SJSA1 (cell line): ENCODE data around the gene GLRX2. TPM values are rescaled to one million over a fixed set of nuclear protein-coding genes. Genes with fewer than 3 reads are reported as not detected.

Experiments
- DNase-seq, 2 experiments: peaks; one replicate each; pipeline ENCODE4 v3.0.0-alpha.2; 2015 to 2020; ENCODE audit warnings: low spot score in 2 of 2, low read depth in 1 of 2
- H3K27ac ChIP-seq: fragments of 250-450 bp; sonication (Bioruptor Pico); 2 replicates; pipeline ENCODE4 v1.5.1; 2020; ENCODE audit warnings: mild to moderate bottlenecking, moderate library complexity
- H3K27me3 ChIP-seq: fragments of 250-450 bp; sonication (Bioruptor Pico); replicated peaks from 2 replicates; pipeline ENCODE4 v1.5.1; 2020; ENCODE audit warnings: mild to moderate bottlenecking, moderate library complexity
- H3K36me3 ChIP-seq: fragments of 250-450 bp; sonication (Bioruptor Pico); 2 replicates; pipeline ENCODE4 v1.5.1; 2020; ENCODE audit warnings: mild to moderate bottlenecking
- H3K4me1 ChIP-seq: fragments of 250-450 bp; sonication (Bioruptor Pico); replicated peaks from 2 replicates; pipeline ENCODE4 v1.6.1; 2021; ENCODE audit warnings: mild to moderate bottlenecking
- H3K4me3 ChIP-seq: fragments of 250-450 bp; sonication (Bioruptor Pico); 2 replicates; pipeline ENCODE4 v1.5.1; 2020; ENCODE audit warnings: mild to moderate bottlenecking
- H3K9me3 ChIP-seq: fragments of 250-450 bp; sonication (Bioruptor Pico); replicated peaks from 2 replicates; pipeline ENCODE4 v1.5.1; 2020; ENCODE audit warnings: mild to moderate bottlenecking
- total RNA-seq: library from RNA; depleted of rRNA; stranded (reverse); fragments of >200 nt; shearing (Covaris generic); gene quantifications from 2 replicates; pipeline ENCODE4 v1.2.3, GENCODE V29; 2014

Gene GLRX2
- total RNA-seq, 1 experiment from 2014 or later = 35.6 TPM

DNA sequence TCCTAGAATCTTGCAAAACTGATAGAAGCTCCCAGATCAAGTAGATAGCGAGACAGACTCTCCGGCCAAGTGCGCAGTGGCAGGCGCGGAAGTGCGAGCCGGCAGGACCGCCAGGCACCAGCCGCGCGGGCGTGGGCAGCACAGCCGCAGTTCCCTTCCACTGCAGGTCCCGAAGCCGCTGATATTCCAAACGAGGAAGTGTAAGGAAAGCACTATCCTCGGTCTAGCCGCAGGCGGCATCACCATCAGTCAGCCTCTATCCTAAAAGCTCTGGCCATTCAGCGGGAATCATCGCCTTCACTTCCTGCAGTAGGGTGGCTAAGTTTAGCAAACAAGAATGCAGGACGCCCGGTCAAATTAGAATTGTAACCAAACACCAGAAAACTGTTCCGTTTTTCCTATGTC, 710 bp downstream of the GLRX2 start:
- Histone ChIP-seq H3K9me3 (no peaks in the 10 kb centered on the region), H3K4me1 (peaks cover 6% of the 10 kb centered on the region), H3K36me3 (peaks cover 23% of the 10 kb centered on the region), H3K27me3 (no peaks in the 10 kb centered on the region), H3K27ac (peak overlapping the region; percentile 82), H3K4me3 (peak overlapping the region; percentile 91)
- peak in 1 of 2 experiments; percentile 61 for DNase-seq

DNA sequence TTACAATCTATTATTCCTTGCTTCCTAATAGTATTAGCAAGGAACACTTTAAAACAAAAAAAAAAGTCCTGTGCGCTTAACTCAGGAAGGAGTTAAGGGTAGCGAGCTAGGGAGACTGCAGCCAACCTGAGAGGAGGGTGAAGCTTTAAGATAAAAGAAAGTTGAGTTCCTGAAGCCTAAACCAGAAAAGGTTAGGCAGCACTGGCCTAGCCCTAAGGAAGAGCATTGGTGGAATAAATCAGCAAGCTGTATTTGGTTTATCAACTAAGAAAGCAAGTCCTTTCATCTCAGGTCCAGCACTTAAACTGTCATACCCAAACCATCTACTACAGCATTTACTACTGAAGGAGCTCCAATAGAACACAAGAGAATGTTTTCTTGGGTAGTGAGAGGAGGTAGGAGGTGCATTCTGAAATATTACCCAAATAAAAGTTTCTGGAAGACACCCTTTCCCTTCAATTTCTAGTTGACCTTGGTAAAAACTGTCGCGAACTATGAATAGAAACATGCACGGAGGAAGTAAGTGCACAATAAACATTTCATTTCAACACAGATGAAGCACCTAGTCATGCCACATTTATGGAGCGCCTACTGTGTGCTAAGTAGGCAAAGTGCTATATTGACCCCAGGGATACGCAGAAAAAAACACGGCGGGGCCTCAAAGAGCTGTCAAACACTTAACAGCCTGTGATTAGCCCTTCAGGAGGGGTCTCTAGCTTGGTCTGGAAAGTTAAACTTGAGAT, 1.3 kb downstream of the GLRX2 start:
- H3K27me3 ChIP-seq = no peaks in the 10 kb centered on the region
- peak overlapping the region; percentile 91 for H3K4me3 ChIP-seq
- peaks cover 6% of the 10 kb centered on the region for H3K4me1 ChIP-seq
- no peaks in the 10 kb centered on the region for H3K9me3 ChIP-seq
- H3K36me3 ChIP-seq = peaks cover 29% of the 10 kb centered on the region
- 0 out of 2 replicates have a peak overlapping the region, but pooled peaks have one; percentile 82 for H3K27ac ChIP-seq
- DNase-seq = no peak

DNA sequence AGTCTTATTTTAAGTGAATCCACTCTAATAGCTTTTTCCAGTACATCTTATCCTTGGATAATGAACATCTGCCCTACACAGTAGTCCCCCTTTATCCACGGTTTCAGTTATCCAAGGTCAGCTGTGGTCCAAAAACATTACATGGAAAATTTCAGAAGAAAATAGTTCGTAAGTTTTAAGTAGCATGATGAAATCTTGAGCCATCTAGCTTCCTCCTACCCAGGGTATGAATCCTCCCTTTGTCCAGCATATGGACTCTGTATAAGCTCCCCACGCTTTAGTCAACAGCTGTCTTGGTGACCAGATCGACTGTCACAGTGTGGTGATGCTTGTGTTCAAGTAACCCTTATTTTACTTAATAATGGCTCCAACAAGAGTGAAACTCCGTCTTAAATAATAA, 2.6 kb downstream of the GLRX2 start:
- peaks cover 42% of the 10 kb centered on the region for H3K36me3 ChIP-seq
- H3K4me1 ChIP-seq = peaks cover 6% of the 10 kb centered on the region
- no peak for DNase-seq
- no peak overlapping the region for H3K4me3 ChIP-seq
- H3K9me3 ChIP-seq = no peaks in the 10 kb centered on the region
- H3K27me3 ChIP-seq = no peaks in the 10 kb centered on the region
- H3K27ac ChIP-seq = no peak overlapping the region

DNA sequence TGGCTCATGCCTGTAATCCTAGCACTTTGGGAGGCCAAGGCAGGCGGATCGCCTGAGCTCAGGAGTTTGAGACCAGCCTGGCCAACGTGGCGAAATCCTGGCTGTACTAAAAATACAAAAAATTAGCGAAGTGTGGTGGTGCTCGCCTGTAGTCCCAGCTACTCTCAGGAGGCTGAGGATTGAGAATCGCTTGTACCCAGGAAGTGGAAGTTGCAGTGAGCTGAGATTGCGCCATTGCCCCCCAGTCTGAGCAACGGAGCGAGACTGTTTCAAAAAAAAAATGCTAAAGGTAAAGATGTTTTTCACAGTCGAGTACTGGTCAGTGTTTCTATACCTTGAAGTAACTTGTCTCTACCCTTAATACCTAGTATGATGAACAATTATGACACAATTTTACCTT, 11.1 kb downstream of the GLRX2 start:
- DNase-seq = no peak
- Histone ChIP-seq H3K9me3 (no peaks in the 10 kb centered on the region), H3K27me3 (no peaks in the 10 kb centered on the region), H3K27ac (no peak overlapping the region), H3K4me3 (no peak overlapping the region), H3K36me3 (peaks cover 64% of the 10 kb centered on the region), H3K4me1 (no peaks in the 10 kb centered on the region)

DNA sequence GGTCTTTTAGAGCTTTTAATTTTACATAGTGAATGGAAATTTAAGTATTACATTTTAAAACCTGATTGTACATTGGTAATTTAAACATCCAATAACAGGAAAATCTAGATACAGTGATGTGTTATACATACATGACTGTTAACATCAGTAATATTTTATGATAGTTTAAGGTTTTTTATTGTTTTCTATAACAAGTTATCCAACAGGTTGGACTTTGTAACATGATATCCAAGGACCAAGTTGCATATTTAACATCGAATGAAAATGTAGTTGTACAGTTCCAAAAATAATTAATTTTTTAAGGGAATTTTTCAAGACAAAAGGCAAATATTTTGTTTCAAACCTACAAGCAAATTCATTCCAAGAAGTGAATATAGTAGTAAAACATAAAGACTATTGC, 14.3 kb downstream of the GLRX2 start:
- Histone ChIP-seq H3K4me1 (no peaks in the 10 kb centered on the region), H3K9me3 (no peaks in the 10 kb centered on the region), H3K27ac (no peak overlapping the region), H3K36me3 (peaks cover 44% of the 10 kb centered on the region), H3K4me3 (no peak overlapping the region), H3K27me3 (no peaks in the 10 kb centered on the region)
- no peak for DNase-seq

DNA sequence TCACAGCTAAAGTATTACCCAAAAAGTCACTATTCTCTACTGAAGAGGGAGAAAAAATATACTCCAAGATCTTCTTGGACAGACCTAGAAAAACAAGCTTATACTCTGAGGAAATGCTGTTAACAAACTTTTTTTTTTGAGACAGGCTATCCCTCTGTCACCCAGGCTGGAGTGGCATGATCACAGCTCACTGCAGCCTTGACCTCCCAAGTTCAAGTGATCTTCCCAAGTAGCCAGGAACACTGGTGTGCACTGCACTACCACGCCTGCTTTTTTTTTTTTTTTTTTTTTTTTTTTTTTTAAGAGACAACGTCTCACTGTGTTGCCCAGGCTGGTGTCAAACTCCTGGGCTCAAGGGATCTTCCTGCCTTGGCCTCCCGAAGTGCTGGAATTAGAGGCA, 17.3 kb downstream of the GLRX2 start:
- no peak overlapping the region for H3K27ac ChIP-seq
- no peaks in the 10 kb centered on the region for H3K9me3 ChIP-seq
- H3K27me3 ChIP-seq = no peaks in the 10 kb centered on the region
- peaks cover 47% of the 10 kb centered on the region for H3K36me3 ChIP-seq
- no peak overlapping the region for H3K4me3 ChIP-seq
- no peak for DNase-seq
- no peaks in the 10 kb centered on the region for H3K4me1 ChIP-seq

DNA sequence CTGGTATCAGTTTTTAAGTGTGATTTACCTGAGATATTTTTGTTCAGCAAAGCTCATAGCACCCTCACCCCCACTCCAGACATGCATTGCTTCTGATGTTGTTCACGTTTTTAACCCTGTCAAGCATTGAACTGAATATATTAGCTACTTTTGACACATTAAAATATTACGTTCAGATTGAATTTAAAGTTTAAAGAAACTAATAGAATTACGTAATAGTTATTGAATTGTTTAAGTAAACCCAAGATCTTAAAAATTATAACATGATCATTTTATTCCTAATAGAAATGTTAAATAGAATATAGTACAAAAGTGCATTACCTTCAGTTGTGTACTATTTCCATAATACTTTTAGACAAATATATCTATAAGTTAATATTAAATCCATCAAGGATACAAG, 18.9 kb downstream of the GLRX2 start:
- no peak for DNase-seq
- Histone ChIP-seq H3K27ac (no peak overlapping the region), H3K9me3 (no peaks in the 10 kb centered on the region), H3K4me1 (no peaks in the 10 kb centered on the region), H3K36me3 (peaks cover 57% of the 10 kb centered on the region), H3K27me3 (no peaks in the 10 kb centered on the region), H3K4me3 (no peak overlapping the region)

DNA sequence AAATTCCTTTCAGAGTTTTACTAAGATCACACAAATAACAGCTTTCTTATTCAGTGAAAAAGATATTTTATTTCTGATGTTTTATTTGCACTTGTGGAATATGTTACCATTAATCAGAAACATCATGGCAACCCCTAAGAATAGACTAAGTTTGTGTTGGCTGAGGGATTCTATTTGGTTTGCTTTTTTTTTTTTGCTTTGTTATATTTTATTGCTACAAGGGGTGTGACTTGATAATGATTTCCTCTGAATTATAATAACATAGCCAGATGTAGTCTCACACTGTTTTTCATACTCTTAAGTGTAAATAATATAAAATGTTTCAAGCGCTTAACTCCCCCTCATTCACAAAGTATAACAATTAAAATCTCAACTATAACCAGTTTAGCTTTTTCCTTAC, 20.0 kb downstream of the GLRX2 start:
- Histone ChIP-seq H3K27ac (no peak overlapping the region), H3K36me3 (peaks cover 63% of the 10 kb centered on the region), H3K4me3 (no peak overlapping the region), H3K9me3 (no peaks in the 10 kb centered on the region), H3K27me3 (no peaks in the 10 kb centered on the region), H3K4me1 (no peaks in the 10 kb centered on the region)
- DNase-seq = no peak

DNA sequence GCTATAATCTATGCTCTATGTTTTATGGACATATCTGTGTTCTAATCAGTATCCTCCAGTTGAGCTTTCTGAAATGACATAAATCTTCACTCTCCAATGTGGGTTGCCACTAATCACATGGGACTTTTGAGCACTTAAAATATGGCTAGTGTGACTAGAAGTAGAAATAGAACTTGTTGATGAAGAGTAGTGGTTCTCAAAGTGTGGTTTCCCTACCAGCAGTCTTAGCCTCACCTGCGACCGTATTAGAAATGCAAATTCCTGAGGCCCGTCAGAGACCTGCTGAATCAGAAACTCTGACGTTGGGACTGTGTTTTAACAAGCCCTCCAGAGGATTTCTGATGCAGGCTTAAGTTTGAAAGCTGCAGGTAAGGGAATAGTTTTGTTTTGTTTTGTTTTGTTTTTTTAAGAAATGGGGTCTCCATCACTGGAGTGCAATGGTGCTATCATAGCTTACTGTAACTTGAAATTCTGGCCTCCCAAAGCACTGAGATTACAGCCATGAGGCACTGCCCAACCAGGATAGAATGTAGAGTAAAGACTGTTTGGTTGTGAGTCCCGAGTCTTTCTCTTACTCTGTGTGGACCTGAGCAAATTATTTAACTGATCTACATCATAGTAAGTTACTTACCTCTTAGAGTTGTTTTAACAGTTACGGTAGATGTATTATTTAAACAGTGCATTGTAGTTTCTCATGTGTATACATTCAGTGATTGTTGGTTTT, 21.7 kb downstream of the GLRX2 start:
- no peak overlapping the region for H3K4me3 ChIP-seq

DNA sequence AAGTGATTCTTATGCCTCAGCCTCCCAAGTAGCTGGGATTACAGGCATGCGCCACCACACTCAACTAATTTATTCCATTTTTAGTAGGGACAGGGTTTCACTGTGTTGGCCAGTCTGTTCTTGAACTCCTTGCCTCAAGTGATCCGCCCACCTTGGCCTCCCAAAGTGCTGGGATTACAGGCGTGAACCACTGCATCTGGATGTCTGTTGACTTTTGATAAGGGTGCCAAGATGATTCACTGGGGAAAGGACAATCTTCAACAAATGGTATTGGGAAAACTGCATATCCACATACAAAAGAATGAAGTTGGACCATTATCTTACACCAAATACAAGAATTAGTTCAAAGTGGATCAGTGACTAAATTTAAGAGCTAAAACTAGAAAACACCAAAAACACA, 26.0 kb downstream of the GLRX2 start:
- Histone ChIP-seq H3K36me3 (peaks cover 71% of the 10 kb centered on the region), H3K27ac (no peak overlapping the region), H3K27me3 (no peaks in the 10 kb centered on the region), H3K4me3 (no peak overlapping the region), H3K4me1 (no peaks in the 10 kb centered on the region), H3K9me3 (no peaks in the 10 kb centered on the region)
- DNase-seq = no peak

More for the DNA sequence above, 21.7 kb downstream of the GLRX2 start:
- H3K27me3 ChIP-seq = no peaks in the 10 kb centered on the region
- DNase-seq = no peak
- peaks cover 73% of the 10 kb centered on the region for H3K36me3 ChIP-seq
- H3K4me1 ChIP-seq = no peaks in the 10 kb centered on the region
- no peaks in the 10 kb centered on the region for H3K9me3 ChIP-seq
- H3K27ac ChIP-seq = no peak overlapping the region

DNA sequence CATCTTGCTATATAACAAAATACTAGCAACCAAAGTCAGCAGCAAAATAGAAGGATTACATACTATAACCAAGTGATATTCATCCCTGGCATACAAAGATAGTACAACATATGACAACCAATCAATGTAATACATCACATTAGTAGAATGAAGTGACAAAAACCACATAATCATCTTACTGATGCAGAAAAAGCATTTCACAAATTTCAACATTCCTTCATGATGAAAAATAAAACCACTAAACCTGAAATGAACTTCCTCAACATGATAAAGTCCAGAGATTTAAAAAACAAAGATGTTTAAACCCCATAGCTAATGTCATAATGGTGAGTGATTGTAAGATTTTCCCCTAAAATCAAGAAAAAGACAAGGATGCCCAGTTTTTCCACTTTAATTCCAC, 27.2 kb downstream of the GLRX2 start:
- H3K27ac ChIP-seq = no peak overlapping the region

DNA sequence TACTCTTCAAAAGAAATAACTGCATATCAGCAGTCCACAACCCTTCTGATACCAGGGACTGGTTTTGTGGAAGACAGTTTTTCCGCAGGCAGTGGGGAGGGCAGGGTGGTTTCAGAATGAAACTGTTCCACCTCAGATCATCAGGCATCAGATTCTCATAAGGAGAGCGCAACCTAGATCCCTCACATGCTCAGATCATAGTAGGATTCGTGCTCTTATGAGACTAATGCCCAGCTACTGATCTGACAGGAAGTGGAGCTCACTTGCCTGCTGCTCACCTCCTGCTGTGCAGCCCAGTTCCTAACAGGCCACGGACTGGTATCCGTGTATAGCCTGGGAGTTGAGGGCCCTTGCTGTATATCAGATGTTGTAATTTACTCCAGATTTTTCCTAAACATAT, 34.3 kb downstream of the GLRX2 start:
- no peaks in the 10 kb centered on the region for H3K9me3 ChIP-seq
- no peak for DNase-seq
- H3K4me1 ChIP-seq = no peaks in the 10 kb centered on the region
- H3K36me3 ChIP-seq = peaks cover 18% of the 10 kb centered on the region
- no peaks in the 10 kb centered on the region for H3K27me3 ChIP-seq
- no peak overlapping the region for H3K27ac ChIP-seq
- H3K4me3 ChIP-seq = no peak overlapping the region

More for the DNA sequence above, 27.2 kb downstream of the GLRX2 start:
- no peaks in the 10 kb centered on the region for H3K9me3 ChIP-seq
- no peak for DNase-seq
- H3K36me3 ChIP-seq = peaks cover 60% of the 10 kb centered on the region
- H3K4me3 ChIP-seq = no peak overlapping the region
- no peaks in the 10 kb centered on the region for H3K27me3 ChIP-seq
- no peaks in the 10 kb centered on the region for H3K4me1 ChIP-seq

DNA sequence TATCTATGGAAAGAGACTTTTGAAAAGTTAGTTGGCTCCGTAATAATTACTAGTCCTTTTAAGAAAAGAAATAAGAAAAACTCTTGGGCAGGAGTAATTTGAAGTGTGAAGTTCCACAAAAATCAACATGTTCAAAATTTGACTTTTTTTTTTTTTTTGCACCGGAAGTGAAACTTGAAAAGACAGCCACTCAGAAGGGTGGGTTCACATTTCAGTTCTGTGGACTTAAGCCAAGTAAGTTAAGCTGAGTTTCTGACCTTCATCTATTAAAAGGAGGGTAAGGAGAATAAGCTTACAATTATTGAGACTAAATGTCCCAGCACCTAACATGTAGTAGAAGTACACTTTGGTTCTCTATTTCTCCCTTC, 34.8 kb downstream of the GLRX2 start:
- Histone ChIP-seq H3K27ac (no peak overlapping the region), H3K9me3 (no peaks in the 10 kb centered on the region), H3K4me1 (no peaks in the 10 kb centered on the region), H3K27me3 (no peaks in the 10 kb centered on the region), H3K36me3 (peaks cover 18% of the 10 kb centered on the region), H3K4me3 (no peak overlapping the region)
- DNase-seq = no peak

DNA sequence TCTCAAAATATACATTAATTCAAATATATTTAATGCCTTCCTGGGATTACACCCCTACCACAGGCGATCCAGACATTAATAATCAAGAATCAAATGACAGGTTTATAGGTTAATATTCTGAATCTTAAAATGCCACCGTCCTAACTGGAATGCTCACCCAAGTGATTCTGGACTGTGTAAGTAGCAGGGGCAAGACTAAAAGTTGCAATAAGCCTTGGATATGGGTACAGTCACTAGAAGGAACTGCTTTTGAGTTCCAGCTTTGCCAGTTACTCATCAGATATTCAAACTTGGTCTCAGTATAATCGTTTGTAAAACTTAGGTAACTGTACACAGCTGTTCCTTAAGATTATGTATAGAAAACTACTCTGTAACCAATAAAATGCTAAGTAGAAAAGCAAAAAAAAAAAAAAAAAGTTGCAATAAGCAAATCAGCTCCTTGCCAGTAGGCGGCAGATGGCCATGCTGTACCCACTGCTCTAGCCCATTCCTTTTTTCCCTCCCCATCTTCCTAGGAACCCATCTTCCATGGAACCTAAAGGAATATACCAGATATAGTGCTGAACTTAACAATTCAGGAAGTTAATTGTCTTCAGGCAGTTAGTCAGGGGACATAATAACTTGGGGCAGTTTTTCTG, 35.3 kb downstream of the GLRX2 start:
- H3K27me3 ChIP-seq = no peaks in the 10 kb centered on the region
- H3K36me3 ChIP-seq = peaks cover 18% of the 10 kb centered on the region
- DNase-seq = peak in 1 of 2 experiments; percentile 12
- H3K27ac ChIP-seq = no peak overlapping the region
- H3K4me1 ChIP-seq = no peaks in the 10 kb centered on the region
- H3K9me3 ChIP-seq = no peaks in the 10 kb centered on the region
- no peak overlapping the region for H3K4me3 ChIP-seq
